Coronary artery (tissue), 2 donors: Measurements from ENCODE around the gene KATNAL1.

Source experiments
- DNase-seq: peaks from one replicate; pipeline ENCODE4 v3.0.0-alpha.2; 2017; ENCODE audit warnings: low spot score
- H3K27ac ChIP-seq, 2 donors: fragments of 200-600 bp; sonication (generic); one replicate each; pipeline ENCODE4 v1.5.1; 2016 to 2019
- H3K4me3 ChIP-seq: fragments of 200-600 bp; sonication (generic); 2 replicates; pipeline ENCODE4 v1.5.1; 2016; ENCODE audit warnings: mild to moderate bottlenecking, moderate library complexity
- TF ChIP-seq, protein P1 (sequence below): fragments of 200-600 bp; sonication (generic); IDR thresholded peaks from one replicate; pipeline ENCODE4 v1.5.1; 2019; ENCODE audit warnings: antibody characterized with exemption

The KATNAL1 gene

DNA sequence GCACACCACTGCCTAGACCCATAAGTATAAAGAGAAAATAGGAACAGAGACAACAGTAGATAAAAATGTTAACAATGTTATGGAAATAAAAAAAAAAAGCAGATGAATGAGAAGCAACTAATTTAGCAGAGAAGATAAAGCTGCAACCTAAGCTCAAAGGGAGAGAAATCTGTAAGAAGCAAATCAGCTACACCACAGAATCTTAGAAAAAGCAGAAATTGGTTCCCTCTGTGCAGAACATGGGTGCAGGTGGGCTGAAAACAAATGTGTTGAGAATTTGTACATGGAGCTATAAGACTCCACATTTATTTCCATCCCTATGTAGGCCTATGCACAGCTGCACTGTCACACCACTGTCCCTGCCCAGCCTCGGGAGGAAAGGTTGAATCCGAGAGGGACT is 44.8 kb upstream of the KATNAL1 start:
- no peak for DNase-seq
- Histone ChIP-seq H3K27ac (no peak overlapping the region), H3K4me3 (no peak overlapping the region)
- TF ChIP-seq, protein P1, sequence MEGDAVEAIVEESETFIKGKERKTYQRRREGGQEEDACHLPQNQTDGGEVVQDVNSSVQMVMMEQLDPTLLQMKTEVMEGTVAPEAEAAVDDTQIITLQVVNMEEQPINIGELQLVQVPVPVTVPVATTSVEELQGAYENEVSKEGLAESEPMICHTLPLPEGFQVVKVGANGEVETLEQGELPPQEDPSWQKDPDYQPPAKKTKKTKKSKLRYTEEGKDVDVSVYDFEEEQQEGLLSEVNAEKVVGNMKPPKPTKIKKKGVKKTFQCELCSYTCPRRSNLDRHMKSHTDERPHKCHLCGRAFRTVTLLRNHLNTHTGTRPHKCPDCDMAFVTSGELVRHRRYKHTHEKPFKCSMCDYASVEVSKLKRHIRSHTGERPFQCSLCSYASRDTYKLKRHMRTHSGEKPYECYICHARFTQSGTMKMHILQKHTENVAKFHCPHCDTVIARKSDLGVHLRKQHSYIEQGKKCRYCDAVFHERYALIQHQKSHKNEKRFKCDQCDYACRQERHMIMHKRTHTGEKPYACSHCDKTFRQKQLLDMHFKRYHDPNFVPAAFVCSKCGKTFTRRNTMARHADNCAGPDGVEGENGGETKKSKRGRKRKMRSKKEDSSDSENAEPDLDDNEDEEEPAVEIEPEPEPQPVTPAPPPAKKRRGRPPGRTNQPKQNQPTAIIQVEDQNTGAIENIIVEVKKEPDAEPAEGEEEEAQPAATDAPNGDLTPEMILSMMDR = no peak

DNA sequence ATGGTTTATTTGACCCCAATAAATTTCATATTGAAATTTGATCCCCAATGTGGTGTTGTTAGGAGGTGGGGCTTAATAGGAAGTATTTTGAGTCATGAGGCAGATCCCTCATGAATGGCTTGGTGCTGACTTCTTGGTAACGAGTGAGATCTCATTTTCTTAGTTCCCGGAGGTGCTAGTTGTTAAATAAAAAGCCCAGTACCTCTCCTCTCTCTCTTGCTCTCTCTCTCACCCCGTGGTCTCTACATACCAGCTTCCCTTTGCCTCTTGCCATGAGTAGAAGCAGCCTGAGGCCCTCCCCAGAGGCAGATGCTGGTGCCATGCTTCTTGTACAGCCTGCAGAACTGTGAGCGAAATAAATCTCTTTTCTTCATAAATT is 39.4 kb upstream of the KATNAL1 start:
- TF ChIP-seq, protein P1 = no peak
- no peak for DNase-seq
- Histone ChIP-seq H3K4me3 (no peak overlapping the region), H3K27ac (no peak overlapping the region)

DNA sequence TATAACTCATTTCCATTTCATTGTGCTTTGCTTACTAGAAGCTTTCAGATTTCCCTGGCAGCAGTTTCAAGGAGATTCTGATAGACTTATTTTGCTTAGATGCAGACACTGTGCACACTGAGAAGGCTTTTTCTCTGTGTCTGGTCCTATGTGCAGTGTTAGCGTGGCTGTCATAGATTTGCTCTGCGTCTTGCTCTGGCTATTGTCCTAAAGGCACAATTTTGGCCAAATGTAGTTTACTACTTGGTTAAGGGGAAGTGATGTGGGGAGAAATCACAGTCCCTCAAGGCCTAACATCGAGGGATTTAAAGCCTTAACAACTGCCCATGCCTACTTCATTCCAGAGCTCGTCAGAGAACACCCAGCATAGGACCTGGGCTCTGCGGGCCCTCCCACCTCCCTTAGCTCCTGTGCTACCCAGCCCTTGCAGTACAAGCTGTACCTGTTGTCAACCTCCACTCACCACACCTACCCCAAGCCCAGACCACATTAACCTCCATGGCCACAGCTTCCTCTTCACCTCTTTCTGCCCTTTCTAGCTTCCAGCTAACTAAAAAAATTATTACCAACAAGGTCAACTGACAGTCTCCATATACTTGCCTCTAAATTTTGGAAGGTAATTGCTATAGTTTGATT is 38.9 kb upstream of the KATNAL1 start:
- Histone ChIP-seq H3K27ac (no peak overlapping the region), H3K4me3 (no peak overlapping the region)
- DNase-seq = no peak
- TF ChIP-seq, protein P1 = no peak

DNA sequence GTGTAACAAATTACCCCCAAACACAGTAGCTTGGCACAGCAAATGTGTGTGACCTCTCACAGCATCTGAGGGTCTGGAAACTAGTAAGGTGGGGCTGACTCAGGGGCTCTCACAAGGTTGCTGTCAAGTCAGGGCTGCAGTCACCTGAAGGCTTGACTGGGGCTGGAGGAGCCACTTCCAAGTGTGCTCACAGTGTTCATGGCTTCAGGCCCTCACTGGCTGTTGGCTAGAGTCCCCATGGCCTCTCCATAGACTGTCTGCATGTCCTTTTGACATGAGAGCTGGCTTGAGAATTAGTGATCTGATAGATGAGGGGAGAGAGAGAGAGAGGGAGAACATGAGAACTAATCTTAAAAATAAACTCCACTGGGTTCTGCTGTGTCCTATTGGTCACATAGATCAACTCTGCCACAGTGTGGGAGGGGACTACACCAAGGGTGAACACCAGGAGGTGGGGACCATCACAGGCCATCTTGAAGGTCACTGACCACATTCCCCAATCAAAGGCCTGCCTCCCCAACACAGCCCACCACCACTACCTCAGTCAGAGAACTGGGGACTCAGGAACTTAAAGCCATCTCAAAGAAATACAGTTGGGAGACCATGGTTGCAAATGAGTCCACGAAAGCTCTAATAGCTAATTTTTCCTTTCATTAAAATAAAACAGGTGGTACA is 38.2 kb upstream of the KATNAL1 start:
- DNase-seq = no peak
- no peak overlapping the region for H3K4me3 ChIP-seq
- H3K27ac ChIP-seq = no peak overlapping the region
- TF ChIP-seq, protein P1 = no peak

DNA sequence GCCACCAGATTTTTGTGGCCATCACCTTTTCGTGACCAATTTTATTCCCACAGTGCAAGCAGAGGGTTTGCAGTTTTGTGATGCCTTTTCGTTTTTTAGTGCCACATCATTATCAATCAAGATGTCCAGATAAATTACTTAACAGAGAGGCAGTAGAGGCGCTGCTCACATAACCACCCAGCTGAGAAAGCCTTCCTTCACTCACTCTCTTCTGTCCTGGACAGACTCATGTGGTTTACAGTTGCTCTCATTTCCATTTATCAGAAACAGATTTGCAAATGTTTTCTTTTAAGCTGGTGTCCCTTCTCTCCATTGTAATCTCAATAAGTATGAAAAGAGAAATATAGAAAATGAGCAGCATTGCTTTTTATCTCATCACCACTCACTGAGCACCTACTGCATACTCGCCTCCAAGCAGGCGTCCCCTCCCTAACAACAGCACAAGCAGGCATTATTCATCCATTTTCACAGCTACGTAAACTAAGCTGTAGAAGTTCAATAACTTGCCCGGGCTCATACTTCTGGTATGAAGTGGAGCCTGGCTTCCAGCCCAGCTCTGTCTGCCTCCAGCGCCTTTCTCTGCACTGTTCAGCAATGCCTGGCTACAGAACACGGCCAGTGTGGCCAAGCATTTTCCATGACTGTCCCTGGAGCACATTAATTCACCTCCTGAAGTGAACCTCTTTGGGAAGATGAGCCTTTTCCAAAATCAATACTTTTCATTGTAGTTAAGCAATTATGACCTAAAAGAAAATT is 34.6 kb upstream of the KATNAL1 start:
- DNase-seq = peak; percentile 85
- Histone ChIP-seq H3K27ac (peak overlapping the region; percentile 58 to 84), H3K4me3 (peak overlapping the region; percentile 34)
- TF ChIP-seq, protein P1 = no peak

DNA sequence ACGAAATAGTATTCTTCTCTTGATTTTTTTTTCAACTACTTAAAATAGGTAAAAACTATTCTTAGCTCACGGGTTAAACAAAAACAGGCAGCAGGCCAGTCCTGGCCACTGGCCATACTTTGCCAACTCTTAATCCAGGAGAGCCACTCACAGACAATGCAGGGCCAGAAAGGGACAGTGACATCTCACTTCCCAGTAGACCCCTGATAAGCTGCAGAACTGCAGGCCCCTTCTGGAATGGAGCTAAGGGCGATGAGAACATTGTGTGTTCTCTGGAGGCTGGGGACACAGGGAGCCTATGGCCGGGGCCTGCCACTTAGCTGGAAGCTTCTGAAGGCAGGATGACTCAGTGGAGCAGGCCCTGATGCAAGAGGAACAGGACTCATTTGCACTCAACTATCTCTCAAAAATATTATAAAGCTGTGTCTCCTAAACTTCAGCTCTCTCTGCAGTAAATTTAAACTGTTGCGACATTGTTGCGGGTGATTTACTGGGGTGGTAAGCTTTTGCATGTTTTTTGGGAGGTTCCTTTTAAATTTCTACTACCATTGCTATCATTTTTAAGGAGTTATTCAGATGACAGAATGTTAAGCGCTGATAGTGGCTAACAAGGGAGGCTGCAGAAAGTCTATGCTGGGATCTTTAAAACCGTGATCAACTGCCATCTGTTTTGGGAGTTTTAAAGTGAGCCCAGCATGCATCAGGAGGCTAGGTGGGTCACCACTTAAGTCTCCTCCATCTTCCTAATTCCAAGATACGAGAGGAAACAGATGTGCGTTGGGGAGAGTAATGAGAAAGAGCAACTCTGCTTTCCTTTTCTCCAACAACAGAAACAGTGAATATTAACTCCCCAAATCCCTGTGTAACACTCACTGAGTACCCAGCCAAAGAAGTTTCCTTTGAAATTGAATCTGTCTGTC is 33.2 kb upstream of the KATNAL1 start:
- Histone ChIP-seq H3K4me3 (peak overlapping the region; percentile 19), H3K27ac (peak overlapping the region; percentile 60 to 84)
- DNase-seq = peak; percentile 85
- TF ChIP-seq, protein P1 = no peak
